Measurements from ENCODE around the gene PIK3R4.
A peak's percentile ranks its signal among the peaks of the same experiment; 100 is the strongest.

The PIK3R4 gene

DNA sequence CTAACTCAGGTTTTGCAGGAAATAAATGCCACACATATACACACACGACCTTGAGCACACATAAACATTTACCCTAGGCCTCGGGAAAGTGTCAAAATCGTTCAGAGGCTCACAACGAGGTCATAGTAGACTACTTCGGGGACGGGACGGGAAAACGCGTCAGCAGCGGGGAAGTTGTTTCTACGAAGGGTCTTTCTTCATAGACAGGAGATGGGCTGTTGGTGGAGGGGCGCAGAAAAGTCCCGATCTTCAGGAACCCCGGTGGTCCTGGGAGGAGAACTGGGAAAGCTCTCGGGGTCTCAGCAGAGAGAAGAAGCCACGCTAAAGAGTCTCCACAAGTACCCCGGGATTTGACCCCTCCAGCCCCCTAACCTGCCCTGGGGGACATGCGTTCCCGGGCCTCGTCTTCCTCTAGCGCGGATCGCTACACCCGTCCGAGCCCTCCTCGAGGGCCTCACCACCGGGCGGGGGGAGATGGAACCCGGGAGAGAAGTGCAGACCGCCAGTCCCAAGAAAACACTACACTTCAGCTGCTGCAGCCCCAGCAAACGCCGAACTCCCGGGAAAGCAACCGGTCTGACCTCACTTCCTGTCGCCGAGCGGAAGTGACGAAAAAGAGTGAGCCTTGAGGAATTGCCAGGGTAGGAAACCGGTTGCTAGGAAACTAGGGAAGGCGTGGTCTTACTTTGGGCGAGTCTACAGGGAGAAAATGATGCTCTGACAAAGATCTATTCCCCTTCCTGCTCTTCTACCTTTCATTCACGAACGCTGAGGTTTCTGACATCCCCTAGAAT lies at the start of gene PIK3R4:
Gene PIK3R4 (minus strand): TSS at position 584 of the 794 bp plus-strand sequence. CDS start 1,611 bp downstream, outside the sequence.
- DNase-seq, result peak; percentile 93

DNA sequence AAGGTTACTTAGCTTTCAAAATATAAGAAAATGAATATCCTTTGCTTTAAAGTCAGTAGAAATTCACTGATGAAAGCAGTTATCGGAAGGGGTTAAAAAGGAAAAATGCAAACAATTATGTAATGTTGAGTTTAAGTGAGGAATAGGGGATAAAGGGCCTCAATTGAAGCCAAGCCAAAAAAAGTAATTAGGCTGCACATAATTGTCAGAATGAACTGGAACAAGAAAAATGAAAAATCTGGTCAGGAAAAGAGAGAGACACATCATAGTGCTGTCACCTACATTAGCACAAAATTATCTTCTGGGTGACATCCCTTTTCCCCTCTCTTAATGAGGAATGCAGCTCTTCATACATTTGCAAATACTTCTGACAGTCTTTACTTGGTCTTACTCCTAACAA lies 48.8 kb upstream of the PIK3R4 start:
- no peak for DNase-seq

DNA sequence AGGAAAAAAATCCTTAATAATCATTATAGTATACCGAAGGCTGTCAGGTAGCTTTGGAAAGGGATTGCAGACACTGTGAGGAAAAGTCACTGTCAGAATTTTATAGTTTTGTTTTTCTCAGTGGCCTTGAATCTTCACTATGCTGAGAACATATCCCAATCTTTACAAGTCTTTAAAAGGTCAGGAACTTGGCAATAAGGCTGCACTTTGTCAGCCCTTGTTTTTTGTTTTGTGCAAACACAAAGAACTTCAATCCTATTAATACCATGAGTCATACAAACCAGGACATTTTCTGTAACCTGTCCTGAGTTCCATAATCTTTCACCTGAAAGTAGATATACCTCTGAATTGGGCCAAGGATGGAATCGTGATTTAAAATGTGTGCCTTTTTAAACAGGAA lies 45.6 kb upstream of the PIK3R4 start:
- DNase-seq, result no peak

DNA sequence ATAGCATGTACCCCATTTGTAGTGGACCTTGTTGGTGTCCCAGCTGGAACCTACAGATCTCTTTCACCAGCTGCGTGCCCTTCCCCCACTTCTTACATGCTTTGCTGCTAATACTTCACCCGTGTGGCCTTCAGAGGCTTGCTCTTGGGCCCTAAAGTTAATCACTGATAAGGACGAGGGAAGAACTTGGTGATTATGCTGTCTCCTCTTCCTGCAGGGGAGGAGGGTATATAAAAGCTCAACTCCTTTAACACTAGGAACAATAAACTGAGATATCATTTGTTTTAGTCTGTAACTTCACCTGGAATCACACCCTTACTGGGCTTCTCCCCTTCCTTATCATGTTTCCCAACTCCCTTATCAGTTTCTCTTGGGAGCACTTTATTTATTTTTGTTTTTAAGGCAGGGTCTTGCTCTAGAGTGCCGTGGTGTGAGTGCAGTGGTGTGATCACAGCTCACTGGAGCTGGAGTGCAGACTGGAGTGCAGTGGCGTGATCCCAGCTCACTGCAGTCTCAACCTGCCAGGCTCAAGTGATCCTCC lies 43.2 kb upstream of the PIK3R4 start:
- no peak for DNase-seq

DNA sequence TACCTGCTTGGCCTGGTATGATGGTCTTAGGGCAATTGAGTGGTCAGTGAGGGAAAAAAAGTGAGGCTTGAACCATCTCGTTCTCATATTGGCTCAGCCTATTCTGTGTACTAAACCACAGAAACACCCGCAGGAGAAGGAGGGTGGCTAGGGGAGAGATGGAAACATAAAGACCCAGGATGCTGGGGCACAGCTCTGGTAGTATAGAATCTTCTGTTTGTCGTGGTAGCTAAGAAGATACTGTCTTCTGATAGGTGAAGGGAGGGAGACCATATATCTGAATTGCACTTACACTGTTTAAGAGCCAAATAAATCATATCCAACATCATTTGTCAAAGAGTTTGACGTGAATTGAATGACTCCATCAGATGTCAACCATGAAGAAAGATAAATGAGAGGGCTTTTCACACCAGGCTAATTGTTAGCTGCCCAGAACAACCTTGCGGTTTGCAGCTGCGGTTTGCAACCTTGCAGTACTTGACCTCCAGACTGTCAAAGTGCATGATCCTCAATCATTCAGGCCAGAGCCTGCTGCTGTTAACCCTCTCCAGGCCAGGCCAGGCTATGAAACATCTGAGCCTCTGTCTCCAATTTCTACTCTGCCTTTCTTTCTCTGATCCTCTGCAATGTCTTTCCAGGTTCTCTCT lies 40.9 kb upstream of the PIK3R4 start:
- DNase-seq, result peak; percentile 89

DNA sequence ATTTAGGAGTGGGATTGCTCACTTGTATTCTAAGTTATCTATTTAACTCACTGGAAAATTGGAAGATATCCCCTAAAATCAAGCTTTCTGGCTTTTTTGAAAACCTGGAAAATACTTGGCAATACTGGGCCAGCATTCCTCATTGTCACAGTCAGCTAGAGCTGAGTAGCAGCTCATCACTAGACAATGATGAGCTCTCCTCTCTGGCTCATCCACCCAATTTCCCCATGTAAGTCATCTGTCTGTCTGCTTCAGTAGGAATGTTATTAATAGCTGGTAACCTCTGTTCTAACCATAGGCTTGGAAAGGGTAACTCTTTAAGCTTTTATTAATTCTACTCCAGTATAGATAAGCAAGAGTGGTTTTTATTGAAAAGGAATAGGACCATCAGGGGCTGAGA lies 39.7 kb upstream of the PIK3R4 start:
- no peak for DNase-seq

DNA sequence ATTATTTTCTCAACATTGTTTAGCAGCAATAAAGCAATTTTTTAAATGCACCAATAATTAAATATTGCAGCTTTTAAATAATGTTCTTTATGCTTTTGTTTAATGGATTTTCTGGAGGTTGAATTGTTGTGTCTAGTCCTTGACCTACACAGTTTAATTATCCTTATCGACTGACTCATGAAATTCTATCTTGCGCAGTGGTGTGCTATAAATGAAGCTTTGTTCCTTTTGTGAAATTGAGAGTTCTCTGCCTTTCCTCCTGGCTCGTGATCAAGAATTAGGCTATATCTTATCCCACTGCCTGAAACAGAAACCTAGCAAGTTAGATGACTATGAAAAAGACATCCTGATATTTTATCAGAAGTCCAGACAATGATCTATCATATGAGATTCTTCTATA lies 37.0 kb upstream of the PIK3R4 start:
- DNase-seq, result peak; percentile 24

DNA sequence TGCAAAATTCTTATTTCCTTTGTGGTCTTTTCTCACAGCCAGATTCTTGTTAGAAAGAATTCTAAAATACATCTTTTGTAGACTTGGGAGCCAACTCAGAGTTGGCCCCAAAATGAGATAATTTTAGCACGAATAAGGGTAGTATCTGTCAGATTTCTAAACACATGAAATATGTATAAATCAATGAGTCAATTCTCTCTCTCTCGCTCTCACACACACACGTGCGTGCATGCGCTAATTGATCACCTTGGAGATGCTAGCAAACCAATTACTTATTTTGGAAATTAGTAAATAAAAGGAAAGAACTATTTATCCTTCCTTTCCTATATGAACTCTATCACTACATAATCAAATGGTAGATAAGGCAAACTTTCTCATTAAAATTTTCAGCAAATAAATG lies 32.9 kb upstream of the PIK3R4 start:
- DNase-seq, result no peak

DNA sequence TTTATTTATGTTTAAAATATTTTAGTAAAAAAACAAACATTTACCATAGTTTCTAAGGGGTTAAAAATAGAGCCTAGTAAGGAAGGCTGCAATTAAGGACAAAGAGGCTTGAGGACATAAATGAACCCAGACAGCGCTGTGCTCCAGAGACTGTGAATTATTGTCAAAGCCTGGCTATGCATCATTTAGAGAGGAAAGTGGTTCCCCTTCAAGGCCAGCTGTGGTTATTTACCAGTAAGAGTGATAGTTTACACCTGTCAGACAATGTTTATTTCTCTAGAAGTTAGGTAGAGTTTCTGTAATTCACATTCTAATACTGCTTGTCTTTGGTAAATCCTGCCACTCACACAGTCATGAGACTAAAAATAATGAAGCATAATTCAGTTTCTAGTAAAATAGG lies 32.4 kb upstream of the PIK3R4 start:
- peak; percentile 78 for DNase-seq

DNA sequence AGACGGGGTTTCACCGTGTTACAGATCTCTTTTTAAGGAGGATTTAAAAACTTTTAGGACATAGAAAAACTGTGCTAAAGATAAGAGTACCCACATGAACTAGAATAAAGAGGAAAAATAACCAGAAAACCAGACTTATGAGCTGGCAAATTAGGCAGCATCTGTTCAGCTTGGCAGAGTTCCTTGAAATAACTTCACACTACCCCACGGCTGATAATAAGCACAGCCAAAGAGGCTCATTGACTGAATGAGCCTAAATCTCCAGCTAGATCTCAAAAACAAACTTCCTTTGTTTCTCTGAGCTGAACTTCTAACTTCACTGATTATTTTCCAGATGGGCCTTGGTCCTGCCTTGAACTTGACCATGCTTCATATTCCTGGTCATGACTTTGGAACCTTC lies 26.7 kb upstream of the PIK3R4 start:
- no peak for DNase-seq

DNA sequence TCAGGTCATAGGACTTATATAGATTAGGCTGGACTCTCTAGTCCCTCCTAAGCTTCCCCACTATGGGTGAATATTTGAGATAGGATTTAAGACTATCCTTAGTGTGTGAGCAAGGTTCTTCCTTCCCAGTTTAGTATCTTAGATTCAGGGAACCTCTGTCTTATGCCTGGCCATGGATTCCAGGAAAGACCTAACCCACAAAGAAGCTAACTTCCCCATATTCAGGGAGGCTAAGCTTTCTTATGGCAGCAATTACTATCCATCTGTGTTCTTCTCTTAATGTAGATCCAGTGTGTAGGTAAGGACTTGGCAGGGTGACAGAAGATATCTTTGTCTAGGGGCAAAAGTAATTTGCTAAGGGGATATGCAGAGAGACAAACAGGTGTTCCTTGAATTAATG lies 25.5 kb upstream of the PIK3R4 start:
- DNase-seq, result no peak

DNA sequence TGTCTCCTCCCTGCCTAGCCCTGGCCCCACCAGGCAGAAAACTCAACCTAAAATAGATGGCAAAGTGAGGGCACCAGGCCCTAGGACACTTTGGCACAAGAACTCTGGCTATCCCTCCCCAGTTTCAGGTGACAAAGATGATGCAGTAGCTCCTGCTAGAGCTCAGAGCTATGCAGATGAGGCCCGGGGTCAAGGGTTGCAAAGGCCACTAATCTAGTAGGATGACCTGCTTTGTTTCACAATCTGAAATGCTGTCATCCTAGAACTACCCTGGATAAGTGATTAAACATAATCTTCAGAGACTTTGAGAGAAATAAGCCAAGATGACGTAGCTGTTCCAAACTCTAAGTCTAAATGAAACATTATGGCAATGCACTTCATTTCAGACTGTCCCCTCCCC lies 24.0 kb upstream of the PIK3R4 start:
- no peak for DNase-seq

DNA sequence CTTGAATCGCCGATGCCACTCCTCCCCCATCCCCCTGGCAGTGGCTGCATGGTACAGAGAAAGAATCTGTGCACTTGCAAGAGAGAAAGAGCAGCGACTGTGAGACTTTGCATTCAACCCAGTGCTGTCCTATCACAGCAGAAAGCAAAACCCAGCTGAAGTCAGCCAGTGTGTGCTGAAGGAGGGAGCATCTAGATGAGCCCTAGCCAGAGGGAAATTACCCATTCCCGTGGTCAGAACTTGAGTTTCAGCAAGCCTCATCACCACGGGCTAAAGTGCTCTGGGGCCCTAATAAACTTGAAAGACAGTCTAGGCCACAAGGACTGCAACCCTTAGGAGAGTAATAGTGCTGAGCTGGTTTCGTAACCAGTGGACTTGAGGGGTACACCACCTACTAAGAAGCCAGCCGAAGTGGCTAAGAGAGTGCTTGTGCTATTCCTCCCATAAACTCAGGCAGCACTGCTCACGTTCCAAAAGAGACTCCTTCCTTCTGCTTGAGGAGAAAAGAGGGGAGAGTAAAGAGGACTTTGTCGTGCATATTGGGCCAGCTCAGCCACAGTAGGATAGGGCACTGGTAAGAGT lies 15.2 kb upstream of the PIK3R4 start:
- DNase-seq, result no peak

DNA sequence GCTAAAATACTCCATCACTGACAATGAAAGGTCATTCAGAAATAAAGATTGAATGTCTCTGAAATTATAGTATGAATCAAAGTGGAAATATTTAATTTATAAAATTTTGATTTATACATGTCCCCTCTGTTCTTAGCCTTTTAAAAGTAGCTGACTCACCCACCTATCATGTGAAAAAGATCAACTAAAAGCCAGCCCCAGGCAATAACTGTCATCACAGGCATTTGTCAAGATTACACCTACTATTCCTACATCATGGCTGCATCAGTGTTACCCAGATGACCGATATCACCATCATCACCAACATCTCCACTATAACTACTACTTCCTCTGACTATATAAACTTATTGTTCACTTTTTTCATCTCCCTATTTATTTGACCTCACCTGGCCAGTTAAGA lies 14.3 kb upstream of the PIK3R4 start:
- no peak for DNase-seq

DNA sequence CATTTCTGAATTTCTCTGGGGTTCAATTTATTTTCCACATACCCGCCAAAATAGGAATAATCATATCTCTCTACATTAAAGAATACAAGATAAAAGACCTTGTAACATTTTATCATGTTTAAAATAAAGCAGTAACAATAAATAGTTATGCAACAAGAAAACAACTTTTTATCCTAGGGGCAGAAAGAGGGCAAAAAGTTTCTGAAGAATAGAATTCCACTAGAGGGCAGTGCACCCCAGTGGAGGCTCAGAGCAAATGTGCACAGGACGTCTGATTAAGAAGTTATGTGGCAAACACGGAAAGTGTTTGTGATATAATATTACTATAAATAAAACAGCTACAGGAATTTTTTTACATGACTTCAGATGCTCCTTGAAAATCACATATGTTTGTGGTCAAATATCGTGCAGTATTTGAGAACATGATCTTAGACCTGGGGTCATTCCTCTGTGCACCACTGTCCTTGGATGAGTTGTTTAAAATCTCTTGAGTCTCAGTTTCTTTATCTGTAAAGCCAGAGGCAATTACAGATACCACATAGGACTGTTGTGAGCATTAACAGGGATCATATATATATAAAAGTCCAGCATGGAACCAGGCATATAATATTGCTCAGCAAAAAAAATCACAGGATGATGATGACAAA lies 13.2 kb upstream of the PIK3R4 start:
- DNase-seq, result peak; percentile 62

DNA sequence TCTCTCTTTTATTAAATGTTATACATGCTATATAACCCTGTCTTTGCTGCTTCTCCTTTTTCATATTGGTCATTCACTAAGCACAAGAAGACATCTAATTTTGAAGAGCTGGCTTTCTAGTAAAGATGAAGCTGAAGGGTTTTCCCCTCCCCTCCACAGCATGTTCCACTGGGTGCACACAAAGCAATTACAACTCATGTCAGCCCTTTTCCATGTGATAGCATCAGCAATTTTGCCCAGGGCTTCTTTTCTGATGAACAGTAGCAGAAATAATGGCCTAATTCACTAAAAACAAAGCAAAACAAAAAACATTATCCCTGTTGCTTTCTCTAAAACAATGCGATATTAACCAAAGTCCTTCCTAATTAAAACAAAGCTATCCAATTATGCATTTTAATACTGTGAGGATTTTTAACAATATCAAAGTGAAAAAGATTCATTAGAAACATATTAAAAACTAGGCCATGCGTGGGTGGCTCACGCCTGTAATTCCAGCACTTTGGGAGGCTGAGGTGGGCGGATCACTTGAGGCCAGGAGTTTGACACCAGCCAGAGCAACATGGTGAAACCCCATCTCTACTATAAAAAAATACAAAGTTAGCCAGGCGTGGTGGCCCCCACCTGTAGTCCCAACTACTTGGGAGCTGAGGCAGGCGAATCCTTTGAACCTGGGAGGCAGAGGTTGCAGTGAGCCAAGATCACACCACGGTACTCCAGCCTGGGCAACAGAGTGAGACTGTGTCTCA lies 12.2 kb upstream of the PIK3R4 start:
- DNase-seq, result no peak

DNA sequence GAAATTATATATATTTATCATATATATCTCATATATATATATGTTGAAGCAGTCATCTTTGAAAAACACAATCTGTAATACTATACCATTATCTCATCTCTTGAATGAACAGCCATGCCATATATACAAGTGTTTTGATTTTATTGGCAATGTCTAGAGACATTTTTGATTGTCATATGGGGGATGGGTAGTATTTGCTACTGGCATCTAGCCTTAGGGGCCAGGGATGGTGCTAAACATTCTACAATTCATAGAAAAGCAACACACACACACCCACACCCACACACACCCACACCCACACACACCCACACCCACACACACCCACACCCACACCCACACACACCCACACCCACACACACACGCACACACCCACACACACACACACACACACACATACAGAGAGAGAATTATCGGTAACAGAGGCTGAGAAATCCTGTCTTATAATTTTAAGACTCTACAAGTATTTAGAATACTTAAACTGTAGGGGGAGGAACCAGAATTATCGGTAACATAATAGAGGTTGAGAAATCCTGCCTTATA lies 11.1 kb upstream of the PIK3R4 start:
- DNase-seq, result no peak

DNA sequence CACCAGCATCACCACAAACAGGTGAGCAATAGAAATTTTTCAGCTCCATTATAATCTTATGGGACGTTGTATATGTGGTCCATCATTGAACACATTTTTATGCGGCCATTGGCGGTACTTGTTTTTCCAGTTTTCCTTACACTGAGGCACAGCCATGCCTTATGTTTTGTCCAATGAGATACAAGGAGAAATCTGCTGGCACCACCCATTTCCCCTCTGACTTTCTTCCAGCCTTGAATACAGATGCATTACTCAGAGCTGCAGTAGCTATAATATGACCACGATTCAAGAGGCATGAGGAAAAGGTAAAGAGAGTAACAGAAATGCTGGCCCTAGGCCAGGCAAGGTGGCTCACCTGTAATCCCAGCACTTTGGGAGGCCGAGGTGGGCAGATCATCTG lies 9.0 kb upstream of the PIK3R4 start:
- no peak for DNase-seq

DNA sequence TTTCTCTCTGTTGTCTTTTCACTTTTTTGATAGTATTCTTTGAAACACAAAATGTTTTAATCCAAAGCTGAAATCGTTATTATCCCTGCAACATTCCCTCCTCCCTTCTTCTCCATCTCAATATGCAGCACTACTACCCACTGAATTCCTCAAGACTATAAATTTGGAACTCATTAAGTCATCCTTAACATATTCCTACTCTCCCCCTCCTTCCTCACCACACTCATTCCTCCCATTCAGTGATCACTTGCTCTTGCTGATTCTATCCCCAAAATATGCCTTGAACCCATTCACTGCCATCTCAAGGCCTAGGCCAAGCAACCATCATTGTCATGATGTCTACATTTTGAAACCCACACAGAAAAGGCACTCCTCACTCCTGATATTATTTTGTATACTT lies 2.4 kb upstream of the PIK3R4 start:
- no peak for DNase-seq

DNA sequence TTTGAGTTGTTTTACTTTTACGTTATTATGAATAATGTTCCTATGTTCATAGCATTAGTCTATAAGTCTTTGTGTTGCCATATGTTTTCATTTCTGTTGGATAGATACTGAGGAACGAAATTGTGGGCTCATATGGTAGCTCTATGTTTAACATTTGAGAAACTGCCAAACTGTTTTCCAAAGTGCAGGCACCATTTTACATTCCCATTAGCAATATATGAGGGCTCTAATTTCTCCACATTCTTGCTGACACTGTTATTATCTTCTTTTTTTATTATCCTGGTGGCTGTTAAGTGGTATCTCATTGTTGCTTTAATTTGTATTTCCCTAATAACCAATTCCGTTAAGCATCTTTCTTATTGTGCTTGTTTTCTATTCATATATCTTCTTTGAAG lies 1.8 kb upstream of the PIK3R4 start:
- DNase-seq, result no peak

DNA sequence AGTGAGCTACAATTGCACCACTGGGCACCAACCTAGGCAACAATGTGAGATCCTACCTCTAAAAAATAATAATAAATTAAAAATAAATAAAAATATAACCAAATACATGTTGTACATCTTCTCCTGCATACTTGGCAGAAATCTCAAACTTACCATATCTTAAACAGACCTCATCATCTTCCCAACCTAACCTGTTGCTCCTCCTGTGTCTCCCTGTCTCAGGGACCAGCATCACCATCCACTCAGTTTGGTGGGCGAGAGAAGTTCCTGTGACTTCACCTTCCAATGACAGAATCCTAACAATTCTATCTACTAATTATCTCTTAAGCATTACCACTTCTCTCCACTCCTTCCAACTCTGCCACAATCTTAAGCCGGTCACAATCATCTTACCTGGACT lies 3.3 kb downstream of the PIK3R4 start:
- DNase-seq, result no peak

DNA sequence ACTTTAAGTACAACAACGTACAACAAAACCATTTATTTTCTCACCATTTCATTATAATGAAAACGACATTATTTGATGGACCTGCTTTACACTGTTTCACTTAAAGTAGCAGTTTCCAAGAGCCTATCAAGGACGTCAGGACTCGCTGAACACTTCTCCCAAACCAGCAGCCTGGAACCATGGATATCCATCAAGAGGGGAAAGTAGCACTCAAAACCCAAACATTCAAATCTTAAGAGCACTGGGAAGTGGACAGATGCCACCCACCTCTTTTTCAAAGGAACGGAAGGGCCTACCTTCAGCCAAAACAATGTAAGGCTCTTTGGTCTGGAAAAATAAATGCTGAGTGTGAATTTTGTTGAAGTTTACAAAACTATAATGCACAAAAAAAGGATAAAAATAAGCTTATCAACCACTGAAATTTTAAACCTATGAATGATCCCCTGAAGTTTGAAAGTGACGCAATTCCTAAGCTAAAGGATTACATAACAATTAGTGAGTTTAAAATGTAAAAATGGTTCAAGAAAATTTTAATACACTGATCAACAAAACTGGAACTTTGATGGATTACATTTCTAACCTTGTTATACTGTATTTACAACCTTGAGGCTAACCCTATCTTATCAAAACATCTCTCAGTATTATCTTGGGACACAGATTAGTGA lies 4.6 kb downstream of the PIK3R4 start:
- DNase-seq, result no peak

All from NCI-H510A treated with DMSO at 0.1 percent for 48 hours (cell line).